Measurements from ENCODE around the gene CDHR3. TPM values are rescaled to one million over a fixed set of nuclear protein-coding genes. Genes with fewer than 3 reads are reported as not detected.

CDHR3 gene
- total RNA-seq, 1 donor from 2014 or later = 3.1 TPM

GRCh38 chr7:106061301-106061979, 98.4 kb downstream of the CDHR3 start:
- peaks cover 8% of the 10 kb centered on the region for H3K4me1 Mint-ChIP-seq (ENCODE audit: low read depth, unreplicated experiment)
- no peak overlapping the region for H3K27ac Mint-ChIP-seq (ENCODE audit: unreplicated experiment)
- H3K9ac ChIP-seq (ENCODE audit: low read length) = no peak overlapping the region
- no peak overlapping the region for H3K27ac ChIP-seq (ENCODE audit: low read depth, low read length)
- peaks cover 2% of the 10 kb centered on the region for H3K9me3 ChIP-seq (ENCODE audit: insufficient read depth, low read depth, low read length)
- FAIRE-seq (no peak), DNase-seq (ENCODE audit: low read depth) (no peak)
- peaks cover 4% of the 10 kb centered on the region for H3K9me3 Mint-ChIP-seq (ENCODE audit: unreplicated experiment)
- H3K4me1 ChIP-seq (ENCODE audit: insufficient read depth, low read length) = peaks cover 18% of the 10 kb centered on the region
- H3K27me3 Mint-ChIP-seq (ENCODE audit: low read depth, unreplicated experiment) = no peaks in the 10 kb centered on the region
- no peak overlapping the region for H2AFZ ChIP-seq (ENCODE audit: low read depth, low read length)
- TF ChIP-seq EZH2 (IDR thresholded peaks at IDR 0.05; ENCODE audit: insufficient read depth, low read length) = no peak
- no peaks in the 10 kb centered on the region for H4K20me1 ChIP-seq (ENCODE audit: insufficient read depth, low read length)
- no peaks in the 10 kb centered on the region for H3K36me3 Mint-ChIP-seq (ENCODE audit: low read depth, unreplicated experiment)
- no peaks in the 10 kb centered on the region for H3K27me3 ChIP-seq (ENCODE audit: insufficient read depth, low read length)
- H3K4me2 ChIP-seq (ENCODE audit: low read length) = no peak overlapping the region
- H3K79me2 ChIP-seq (ENCODE audit: insufficient read depth, low read length) = no peaks in the 10 kb centered on the region
- no peak overlapping the region for H3K4me3 ChIP-seq (ENCODE audit: insufficient read depth, low read depth, low read length)
- no peak overlapping the region for H3K4me3 Mint-ChIP-seq (ENCODE audit: unreplicated experiment)
- H3K36me3 ChIP-seq (ENCODE audit: insufficient read depth, low read length) = no peaks in the 10 kb centered on the region

- Histone ChIP-seq H3K27ac (ENCODE audit: low read depth, low read length) (no peak overlapping the region), H2AFZ (ENCODE audit: low read depth, low read length) (no peak overlapping the region), H3K27me3 (ENCODE audit: insufficient read depth, low read length) (no peaks in the 10 kb centered on the region), H3K4me2 (ENCODE audit: low read length) (no peak overlapping the region), H3K9me3 (ENCODE audit: insufficient read depth, low read depth, low read length) (peaks cover 2% of the 10 kb centered on the region), H3K9ac (ENCODE audit: low read length) (no peak overlapping the region), H4K20me1 (ENCODE audit: insufficient read depth, low read length) (no peaks in the 10 kb centered on the region), H3K4me3 (ENCODE audit: insufficient read depth, low read depth, low read length) (no peak overlapping the region), H3K79me2 (ENCODE audit: insufficient read depth, low read length) (no peaks in the 10 kb centered on the region), H3K36me3 (ENCODE audit: insufficient read depth, low read length) (no peaks in the 10 kb centered on the region), H3K4me1 (ENCODE audit: insufficient read depth, low read length) (peaks cover 18% of the 10 kb centered on the region)
- DNase-seq (ENCODE audit: low read depth) (no peak), FAIRE-seq (no peak)
- no peaks in the 10 kb centered on the region for H3K27me3 Mint-ChIP-seq (ENCODE audit: low read depth, unreplicated experiment)
- H3K4me3 Mint-ChIP-seq (ENCODE audit: unreplicated experiment) = no peak overlapping the region
- H3K4me1 Mint-ChIP-seq (ENCODE audit: low read depth, unreplicated experiment) = peaks cover 8% of the 10 kb centered on the region
- H3K36me3 Mint-ChIP-seq (ENCODE audit: low read depth, unreplicated experiment) = no peaks in the 10 kb centered on the region
- peaks cover 4% of the 10 kb centered on the region for H3K9me3 Mint-ChIP-seq (ENCODE audit: unreplicated experiment)
- TF ChIP-seq CTCF (IDR thresholded peaks at IDR 0.05; ENCODE audit: insufficient read depth, low read depth, low read length) = no peak
- TF ChIP-seq EZH2 (IDR thresholded peaks at IDR 0.05; ENCODE audit: insufficient read depth, low read length) = no peak
- H3K27ac Mint-ChIP-seq (ENCODE audit: unreplicated experiment) = no peak overlapping the region
These were observed 98.9 kb downstream of the CDHR3 start for GRCh38 chr7:106062006-106062405.

GRCh38 chr7:106062521-106062931, 99.5 kb downstream of the CDHR3 start:
- no peak overlapping the region for H3K27ac ChIP-seq (ENCODE audit: low read depth, low read length)
- no peaks in the 10 kb centered on the region for H3K27me3 ChIP-seq (ENCODE audit: insufficient read depth, low read length)
- DNase-seq (ENCODE audit: low read depth) (no peak), FAIRE-seq (no peak)
- H3K4me1 Mint-ChIP-seq (ENCODE audit: low read depth, unreplicated experiment) = peaks cover 8% of the 10 kb centered on the region
- no peaks in the 10 kb centered on the region for H3K27me3 Mint-ChIP-seq (ENCODE audit: low read depth, unreplicated experiment)
- no peak for TF ChIP-seq CTCF (IDR thresholded peaks at IDR 0.05; ENCODE audit: insufficient read depth, low read depth, low read length)
- no peak for TF ChIP-seq EZH2 (IDR thresholded peaks at IDR 0.05; ENCODE audit: insufficient read depth, low read length)
- no peaks in the 10 kb centered on the region for H4K20me1 ChIP-seq (ENCODE audit: insufficient read depth, low read length)
- H3K9me3 ChIP-seq (ENCODE audit: insufficient read depth, low read depth, low read length) = peaks cover 2% of the 10 kb centered on the region
- no peak overlapping the region for H3K4me2 ChIP-seq (ENCODE audit: low read length)
- no peak overlapping the region for H2AFZ ChIP-seq (ENCODE audit: low read depth, low read length)
- no peak overlapping the region for H3K27ac Mint-ChIP-seq (ENCODE audit: unreplicated experiment)
- no peaks in the 10 kb centered on the region for H3K36me3 Mint-ChIP-seq (ENCODE audit: low read depth, unreplicated experiment)
- H3K4me3 Mint-ChIP-seq (ENCODE audit: unreplicated experiment) = no peak overlapping the region
- H3K4me1 ChIP-seq (ENCODE audit: insufficient read depth, low read length) = peaks cover 18% of the 10 kb centered on the region
- no peak overlapping the region for H3K4me3 ChIP-seq (ENCODE audit: insufficient read depth, low read depth, low read length)
- no peaks in the 10 kb centered on the region for H3K36me3 ChIP-seq (ENCODE audit: insufficient read depth, low read length)
- peaks cover 4% of the 10 kb centered on the region for H3K9me3 Mint-ChIP-seq (ENCODE audit: unreplicated experiment)
- no peaks in the 10 kb centered on the region for H3K79me2 ChIP-seq (ENCODE audit: insufficient read depth, low read length)
- no peak overlapping the region for H3K9ac ChIP-seq (ENCODE audit: low read length)
